HT-29 (cell line): ENCODE data around the gene ATP2C1. TPM values are rescaled to one million over a fixed set of nuclear protein-coding genes. Genes with fewer than 3 reads are reported as not detected.
"Not testable (repeated sequence)": the region's sequence is repeated elsewhere in the genome, so short reads cannot be mapped to it uniquely, and the experiment has no call there.

Experiments
- DNase-seq: peaks from one replicate; pipeline ENCODE4 v3.0.0-alpha.2; 2015; ENCODE audit warnings: low spot score
- total RNA-seq: library from RNA; depleted of rRNA; stranded (reverse); fragments of >200 nt; shearing (Covaris generic); gene quantifications from 2 replicates; pipeline ENCODE4 v1.2.3, GENCODE V29; 2014

ATP2C1 gene
- total RNA-seq, 1 experiment from 2014 or later = 29.3 TPM

DNA sequence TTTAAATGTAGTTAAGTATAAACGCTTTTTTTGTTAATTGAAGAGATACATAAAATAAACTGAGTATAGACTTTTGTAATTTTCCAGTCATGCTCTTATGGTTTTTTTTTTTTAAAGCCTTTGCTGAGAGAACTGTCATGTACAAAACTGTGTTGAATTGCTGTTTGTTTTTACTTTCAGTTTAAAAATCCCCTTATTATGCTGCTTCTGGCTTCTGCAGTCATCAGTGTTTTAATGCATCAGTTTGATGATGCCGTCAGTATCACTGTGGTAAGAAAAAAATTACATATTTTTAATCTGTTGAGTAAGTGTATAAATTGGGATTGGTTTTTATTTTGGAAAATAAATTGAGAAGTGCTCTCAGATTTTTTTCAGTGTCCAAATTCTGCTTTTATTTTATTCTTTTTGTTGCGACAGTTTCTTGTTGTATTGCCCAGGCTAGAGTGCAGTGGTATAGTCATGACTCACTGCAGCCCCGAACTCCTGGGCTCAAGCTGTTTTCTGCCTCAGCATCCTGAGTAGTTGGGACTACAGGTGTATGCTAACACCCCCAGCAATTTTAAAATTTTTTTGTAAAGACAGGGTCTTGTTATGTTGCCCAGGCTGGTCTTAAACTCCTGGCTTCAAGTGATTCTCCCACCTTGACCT is 40.7 kb downstream of the ATP2C1 start:
- DNase-seq = no peak

DNA sequence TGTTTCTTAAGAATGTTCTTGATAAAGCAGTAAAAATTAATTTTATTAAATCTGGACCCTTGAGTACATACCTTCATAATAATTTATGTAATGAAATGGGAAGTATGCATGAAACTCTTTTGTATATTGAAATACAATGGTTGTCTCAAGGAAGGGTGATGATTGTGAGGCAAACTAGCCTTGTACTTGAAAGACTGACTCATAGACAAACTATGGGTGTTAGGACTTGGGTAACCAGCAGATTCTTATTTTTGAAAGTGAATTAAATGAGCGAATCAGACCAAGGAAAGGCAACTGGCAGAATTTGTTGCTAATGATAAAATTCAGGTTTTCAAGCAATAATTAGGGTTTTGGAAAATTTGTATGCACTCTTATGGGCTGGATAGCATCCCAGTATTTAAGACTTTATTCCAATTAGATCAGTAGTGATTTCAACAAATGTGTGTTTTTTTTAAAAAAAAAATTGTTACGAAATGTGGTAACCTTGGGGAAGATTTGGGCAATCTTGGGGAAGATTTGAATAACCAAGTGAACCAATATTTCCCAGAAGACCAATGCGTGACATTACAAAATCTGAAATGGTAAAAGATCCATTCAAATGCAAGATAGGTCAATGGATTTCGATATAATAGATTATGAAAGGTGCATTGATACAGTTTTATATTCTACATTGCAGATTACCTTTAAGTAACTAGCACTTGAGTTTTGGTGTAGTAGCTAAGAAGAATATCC is 42.0 kb downstream of the ATP2C1 start:
- no peak for DNase-seq

DNA sequence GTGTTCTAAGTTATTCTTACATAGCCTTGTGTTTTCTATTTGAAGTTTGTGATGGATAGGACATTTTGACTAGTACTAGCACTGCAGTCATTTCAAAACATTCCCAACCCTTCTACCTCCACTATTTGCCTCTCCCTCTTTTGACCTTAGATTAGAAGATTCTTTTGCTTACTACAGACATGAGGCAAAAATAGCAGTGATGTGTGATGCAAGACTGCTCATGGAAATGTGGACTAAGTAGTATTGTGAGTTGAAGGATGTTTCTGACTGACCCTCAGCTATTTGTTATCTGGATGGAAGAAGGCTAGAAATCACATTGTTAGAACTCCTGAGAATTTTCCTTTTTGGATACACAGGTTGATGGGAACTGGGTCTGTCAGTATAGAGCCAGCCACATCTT is 45.9 kb downstream of the ATP2C1 start:
- no peak for DNase-seq

DNA sequence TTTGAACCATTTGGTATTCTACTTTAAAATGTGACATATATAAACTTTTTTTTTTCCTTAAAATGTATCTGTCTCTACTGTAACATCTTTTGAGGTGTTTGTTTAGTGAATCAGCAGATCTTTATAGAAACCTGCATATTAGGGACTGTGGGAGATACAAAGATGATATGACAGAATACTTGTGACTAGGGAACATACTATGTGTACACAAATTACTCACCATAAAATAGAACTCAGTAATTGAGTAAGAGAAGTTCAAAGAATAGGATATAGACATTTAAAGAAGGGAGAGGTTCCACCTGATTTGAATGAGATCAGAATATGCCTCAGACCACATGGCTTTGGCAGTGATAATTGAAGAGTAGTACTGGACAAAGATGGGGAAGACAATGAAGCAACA is 47.9 kb downstream of the ATP2C1 start:
- no peak for DNase-seq

DNA sequence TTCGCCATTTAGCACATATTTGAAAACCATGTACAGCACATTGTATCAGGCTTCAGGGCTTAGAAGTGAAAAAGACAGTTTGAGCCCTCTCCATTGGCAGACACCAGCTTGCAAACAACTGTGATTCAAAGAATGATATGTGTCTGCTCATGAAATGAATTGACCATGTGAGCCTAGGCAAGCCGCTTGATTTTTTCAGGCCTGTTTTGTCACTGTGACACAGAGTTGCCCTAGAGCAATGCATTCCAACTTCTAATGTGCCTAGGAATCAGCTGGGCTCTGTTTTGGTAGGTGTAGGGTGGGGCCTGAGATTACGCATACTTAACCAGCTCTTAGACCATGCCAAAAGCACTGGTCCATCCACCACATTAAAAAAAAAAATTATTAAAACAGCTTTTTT is 53.0 kb downstream of the ATP2C1 start:
- no peak for DNase-seq

DNA sequence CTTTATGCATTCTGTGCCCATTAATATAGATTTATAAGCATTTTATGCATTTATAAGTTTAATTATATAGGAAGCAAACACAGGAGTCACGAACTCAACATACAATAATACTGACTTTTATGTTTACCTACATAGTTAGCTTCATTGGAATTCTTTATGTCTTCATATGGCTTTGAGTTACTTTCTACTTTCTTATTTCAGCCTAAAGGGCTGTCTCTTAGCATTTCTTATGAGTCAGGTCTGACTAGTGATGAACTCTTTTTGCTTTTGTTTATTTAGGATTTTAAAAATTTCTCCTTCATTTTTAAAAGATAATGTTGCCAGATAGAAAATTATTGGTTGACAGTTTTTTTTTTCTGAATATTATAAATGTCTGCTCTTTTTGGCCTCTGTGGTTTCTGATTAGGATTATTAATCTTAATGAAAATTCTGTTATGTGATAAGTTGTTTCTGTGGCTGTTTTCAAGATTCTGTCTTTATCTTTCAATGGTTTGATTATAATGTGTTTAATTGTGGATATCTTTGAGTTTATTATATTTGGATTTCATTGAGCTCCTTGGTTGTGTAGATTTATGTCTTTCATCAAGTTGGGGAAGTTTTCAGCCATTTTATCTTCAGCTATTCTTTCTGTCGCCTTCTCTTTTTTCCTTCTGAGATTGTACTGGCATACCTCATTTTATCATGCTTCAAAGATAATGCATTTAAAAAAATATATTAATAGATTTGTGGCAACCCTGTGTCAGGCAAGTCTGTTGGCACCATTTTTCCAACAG is 54.3 kb downstream of the ATP2C1 start:
- no peak for DNase-seq

DNA sequence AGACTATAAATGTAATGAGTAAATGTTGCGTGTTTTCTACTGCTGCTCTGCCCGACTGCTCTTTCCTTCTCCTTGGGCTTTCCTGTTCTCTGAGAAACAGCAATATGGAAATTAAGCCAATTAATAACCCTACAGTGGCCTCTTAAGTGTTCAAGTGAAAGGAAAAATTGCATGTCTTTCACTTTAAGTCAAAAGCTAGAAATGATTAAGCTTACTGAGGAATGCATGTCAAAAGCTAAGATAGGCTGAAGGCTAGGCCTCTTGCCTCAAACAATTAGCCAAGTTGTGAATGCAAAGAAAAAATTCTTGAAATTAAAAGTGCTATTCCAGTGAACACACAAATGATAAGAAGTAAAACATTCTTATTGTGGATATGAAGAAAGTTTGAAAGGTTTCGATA is 55.0 kb downstream of the ATP2C1 start:
- DNase-seq = no peak

DNA sequence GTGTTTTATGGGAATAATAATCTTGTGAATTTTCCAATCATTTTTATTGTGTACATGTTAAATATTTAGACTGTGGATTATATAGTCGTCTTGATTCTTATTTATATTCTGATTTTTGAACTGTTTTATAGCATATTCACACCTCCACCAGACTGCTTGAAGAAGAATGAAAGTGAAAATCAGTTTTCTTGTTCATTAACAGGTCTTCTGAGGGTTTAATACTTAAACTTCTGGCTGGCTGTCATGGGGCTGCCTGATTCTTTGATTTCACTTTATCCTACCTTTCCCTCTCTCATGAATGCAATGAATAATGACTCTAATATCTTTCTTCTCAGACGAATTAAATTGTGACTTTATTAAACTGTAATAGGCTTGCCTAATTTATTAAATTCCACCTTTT is 56.2 kb downstream of the ATP2C1 start:
- DNase-seq = no peak

DNA sequence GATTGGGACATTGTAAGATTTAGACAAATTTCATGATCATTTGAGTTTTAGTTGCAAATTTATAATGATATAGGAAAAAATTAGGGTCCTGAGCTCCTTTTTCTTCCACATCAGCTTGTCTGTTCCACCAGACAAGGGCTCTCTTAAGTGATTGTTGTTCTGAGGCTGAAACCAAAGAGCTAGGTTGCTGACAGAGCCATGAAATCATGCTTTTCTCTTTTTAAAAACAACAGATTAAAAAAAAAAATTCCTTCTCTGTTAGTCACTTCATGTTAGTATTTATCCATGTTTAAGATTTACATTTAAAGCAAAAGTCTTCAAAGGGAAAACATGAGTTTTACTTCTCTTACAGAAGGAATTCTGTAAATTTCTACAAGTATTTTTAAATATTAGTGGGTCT is 56.8 kb downstream of the ATP2C1 start:
- no peak for DNase-seq

DNA sequence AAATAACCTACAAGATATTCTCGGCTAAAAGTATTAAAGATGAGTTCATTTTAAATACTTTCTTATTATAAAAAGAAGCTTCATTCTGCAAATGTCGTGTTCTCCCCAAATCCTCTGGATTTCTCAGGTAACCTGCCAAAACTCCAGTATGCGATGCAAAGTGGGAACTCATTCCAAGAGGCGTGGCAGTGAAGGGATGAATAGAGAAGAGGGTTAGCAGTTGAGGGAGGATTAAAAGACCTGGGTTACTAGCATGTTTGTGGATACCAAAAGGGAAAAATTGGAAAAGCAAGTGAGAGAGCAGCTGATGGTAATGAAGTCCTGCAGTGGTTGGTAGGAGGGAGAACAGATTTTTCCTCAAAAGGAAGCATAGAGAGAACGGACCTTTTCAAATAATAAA is 61.6 kb downstream of the ATP2C1 start:
- no peak for DNase-seq

DNA sequence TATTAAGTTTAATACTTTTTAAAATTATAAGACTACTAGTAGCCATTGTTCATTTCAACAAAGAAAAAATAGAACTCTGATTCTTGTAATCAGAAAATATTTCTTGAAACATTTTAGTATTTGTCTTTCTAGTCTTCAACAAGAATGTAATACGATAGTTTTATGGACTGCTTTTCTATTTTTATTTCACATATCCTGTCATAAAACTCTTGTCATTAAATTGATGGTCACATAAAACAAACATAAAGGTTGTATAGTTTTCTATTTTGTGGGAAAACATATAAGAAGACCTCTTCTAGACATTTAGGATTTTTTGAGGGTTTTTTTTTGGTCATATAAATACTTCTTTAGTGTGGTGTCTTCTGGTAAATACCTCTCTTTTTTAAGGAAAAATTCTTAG is 62.4 kb downstream of the ATP2C1 start:
- no peak for DNase-seq

DNA sequence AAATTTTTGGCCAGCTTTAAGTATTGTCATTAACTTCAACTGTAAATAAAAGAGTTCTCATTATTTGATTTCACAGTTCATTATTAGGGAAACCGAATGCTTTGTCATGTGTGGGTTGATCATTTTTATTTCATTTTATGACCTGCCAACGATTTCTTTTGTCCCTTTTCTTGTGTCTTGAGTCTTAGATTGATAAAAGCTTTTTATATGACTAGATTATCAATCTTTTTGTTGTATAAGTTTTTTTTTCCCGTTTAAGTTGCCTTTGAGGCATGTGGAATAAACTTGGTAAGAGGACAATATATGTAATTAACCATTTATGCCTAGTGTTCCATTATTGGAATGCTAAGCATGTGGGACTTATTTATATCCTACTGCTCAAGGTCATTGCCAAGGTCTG is 62.8 kb downstream of the ATP2C1 start:
- no peak for DNase-seq

DNA sequence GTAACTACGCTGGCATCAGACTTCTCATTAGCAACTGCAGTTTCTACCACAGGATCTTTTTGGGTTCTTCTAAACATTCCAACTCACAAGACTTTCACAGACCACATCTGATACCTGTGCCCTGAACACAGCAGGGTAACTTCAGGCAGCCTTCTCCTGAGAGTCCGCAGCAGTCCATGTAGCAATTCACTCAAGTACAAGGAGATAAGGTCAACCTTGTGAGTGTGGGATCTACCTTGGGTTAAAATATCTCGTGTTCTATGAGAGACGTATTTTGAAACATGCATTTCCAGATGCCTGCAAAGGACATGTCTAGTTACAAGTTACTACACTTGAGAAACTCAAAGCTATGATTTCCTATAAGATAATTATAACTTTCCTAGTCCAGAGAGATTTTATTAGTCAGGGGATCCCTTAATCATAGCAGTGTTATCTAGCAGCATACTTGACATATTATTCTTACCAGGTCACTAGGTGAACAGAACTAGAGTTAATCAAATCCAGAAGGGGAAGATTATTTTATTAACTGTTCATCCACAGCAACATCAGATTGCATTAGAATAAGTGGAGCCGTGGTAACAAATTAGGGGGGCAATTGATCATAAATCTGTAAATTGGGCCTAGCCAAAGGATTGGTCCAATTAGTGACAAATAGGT is 66.4 kb downstream of the ATP2C1 start:
- DNase-seq = no peak

DNA sequence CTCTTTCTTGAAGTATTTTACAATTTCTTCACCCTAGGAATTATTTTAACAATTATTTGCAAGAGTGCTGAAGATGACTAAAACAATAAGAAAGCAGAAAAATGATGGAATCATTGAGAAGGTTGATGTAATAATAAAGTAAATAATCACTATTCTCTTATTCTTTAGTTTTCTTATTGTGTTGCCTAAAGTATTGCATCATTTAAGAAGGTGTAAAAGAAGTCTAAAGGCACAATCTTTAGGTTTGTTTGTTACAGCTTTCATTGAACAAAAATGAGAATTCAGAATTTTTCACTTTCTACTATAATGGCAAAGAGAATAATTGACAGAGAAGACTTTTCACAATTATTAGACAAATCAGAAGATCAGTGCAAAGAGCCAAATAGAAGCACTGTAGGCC is 67.6 kb downstream of the ATP2C1 start:
- no peak for DNase-seq

DNA sequence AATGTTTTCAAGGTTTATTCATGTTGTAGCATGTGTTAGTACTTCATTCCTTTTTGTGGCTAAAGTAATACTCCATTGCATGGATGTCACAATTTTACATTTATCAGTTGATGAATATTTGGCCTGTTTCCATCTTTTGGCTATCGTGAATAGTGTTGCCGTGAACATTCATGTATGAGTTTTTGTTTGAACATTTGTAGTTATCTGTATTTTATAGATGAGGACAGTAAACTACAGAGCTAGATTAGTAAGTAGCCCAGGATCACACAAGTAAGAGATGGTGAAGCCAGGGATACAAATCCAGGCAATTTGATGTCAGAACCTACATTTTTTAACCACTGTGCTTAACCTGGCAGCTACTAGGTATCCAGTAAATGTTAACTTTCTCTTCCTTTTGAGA is 69.6 kb downstream of the ATP2C1 start:
- peak; percentile 3 for DNase-seq

DNA sequence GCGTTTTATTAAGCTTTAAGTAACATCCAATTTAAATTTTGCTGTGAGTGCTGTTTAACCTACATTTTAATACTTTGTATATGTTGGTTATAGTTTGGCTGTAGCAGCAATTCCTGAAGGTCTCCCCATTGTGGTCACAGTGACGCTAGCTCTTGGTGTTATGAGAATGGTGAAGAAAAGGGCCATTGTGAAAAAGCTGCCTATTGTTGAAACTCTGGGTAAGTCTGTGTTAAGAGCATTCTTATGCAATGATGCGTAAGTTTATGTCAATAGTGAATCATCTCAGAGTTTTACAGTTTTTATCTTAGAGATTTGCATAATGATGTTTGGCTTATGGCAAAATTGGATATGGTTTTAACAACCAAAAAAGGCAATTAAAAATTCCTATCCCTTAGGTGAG is 70.0 kb downstream of the ATP2C1 start:
- peak; percentile 39 for DNase-seq

DNA sequence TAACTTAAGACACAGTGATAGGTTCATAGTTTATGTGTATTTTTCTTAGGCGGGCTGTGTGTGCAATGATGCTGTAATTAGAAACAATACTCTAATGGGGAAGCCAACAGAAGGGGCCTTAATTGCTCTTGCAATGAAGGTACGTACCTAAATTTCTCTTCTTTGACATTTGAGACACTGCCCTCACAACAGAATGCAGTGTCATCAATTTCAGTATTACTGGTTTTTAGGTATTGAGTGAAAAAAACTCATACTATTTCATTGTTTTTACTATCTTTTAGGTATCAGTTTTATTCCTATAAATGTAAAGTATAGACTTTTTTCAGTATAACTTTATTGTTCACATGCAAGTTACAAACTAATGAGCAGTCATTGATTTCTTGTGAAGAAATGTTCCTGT is 73.4 kb downstream of the ATP2C1 start:
- DNase-seq = no peak

DNA sequence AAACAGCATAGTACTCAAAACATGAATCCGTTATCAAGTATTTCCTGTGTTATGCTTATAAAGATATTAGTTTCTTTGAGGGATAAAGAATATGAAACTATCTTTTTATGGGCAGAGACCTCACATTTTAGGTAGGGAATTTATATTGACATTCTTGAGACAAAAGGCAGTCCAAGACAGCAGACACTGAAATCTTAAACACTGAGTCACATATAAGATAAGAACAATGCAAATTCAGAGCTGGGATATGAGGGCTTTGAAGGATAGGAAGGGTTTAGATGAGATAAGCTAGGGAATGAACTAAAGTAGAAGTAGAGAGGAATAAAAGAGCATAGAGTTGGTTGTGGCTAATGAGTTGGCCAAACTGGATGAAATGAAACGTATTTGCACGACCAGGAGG is 74.3 kb downstream of the ATP2C1 start:
- no peak for DNase-seq

DNA sequence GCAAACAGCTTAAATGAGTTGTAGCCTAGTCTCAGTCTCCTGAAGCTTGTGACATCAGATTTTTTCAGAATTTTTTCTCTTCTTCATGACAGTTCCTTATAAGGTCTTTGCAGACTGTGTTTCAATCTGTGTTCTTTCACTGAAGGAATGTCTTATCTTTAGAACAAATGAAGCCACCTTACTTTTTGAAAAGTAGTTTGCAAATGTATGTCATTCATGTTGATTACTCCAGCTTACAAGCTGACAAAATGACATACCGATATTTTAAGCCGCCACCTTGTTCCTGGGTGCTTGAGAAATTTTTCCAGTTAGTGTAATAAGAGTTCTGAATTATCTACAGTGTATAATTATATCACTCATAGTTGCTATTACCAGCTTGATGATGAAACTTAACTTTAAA is 75.7 kb downstream of the ATP2C1 start:
- DNase-seq = no peak

DNA sequence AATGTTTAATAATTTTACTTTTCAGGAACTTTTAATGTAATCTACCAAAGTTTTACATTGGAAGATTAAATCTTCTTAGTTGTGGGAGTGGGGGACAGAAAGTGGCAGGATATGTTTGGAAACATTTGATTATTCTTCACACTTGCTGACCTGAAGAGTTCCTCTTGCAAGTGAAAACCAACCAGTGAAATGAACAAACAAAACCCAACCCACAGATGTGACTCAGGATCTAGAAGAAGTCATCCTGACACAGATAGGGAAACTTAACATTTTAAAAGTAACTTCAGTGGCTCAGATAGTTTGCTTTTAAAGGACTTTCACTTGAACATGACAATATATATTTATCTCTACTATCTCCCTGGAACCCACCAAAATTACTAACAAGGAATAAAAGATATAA is 77.3 kb downstream of the ATP2C1 start:
- no peak for DNase-seq

DNA sequence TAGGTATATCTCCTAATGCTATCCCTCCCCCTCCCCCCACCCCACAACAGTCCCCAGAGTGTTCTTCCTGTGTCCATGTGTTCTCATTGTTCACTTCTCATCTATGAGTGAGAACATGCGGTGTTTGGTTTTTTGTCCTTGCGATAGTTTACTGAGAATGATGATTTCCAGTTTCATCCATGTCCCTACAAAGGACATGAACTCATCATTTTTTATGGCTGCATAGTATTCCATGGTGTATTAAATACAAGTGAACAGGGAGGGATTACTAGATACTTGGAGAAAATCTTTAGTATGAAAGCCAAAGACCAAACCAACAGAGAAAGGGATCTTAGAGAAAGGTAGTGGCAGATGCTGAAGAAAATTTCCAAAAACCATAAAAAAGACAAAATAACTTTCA is 78.7 kb downstream of the ATP2C1 start:
- DNase-seq = not testable (repeated sequence)

DNA sequence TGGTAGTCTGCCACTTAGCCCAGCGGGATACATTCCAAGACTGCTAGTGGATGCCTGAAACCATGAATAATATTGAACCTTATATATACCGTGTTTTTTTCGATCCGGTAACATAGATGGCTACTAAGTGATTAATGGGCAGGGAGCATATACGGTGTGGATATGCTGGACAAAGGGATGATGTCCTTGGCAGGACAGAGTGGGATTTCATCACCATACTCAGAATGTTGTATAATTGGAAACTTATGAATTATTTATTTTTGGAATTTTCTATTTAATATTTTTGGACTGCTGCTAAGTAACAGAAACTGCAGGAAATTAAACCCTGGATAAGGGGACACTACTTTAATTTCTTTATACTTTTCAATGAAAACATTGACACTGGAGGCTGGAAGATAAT is 79.5 kb downstream of the ATP2C1 start:
- no peak for DNase-seq
